HG03565 (cell line): ENCODE measurements around the gene OFD1.

Experiments
- ATAC-seq: cut with Tn5 transposase; IDR thresholded peaks from one replicate; pipeline ENCODE4 v1.9.1; 2021; ENCODE audit warnings: mild to moderate bottlenecking, moderate library complexity; ENCODE audit not compliant: unreplicated experiment

The OFD1 gene

DNA sequence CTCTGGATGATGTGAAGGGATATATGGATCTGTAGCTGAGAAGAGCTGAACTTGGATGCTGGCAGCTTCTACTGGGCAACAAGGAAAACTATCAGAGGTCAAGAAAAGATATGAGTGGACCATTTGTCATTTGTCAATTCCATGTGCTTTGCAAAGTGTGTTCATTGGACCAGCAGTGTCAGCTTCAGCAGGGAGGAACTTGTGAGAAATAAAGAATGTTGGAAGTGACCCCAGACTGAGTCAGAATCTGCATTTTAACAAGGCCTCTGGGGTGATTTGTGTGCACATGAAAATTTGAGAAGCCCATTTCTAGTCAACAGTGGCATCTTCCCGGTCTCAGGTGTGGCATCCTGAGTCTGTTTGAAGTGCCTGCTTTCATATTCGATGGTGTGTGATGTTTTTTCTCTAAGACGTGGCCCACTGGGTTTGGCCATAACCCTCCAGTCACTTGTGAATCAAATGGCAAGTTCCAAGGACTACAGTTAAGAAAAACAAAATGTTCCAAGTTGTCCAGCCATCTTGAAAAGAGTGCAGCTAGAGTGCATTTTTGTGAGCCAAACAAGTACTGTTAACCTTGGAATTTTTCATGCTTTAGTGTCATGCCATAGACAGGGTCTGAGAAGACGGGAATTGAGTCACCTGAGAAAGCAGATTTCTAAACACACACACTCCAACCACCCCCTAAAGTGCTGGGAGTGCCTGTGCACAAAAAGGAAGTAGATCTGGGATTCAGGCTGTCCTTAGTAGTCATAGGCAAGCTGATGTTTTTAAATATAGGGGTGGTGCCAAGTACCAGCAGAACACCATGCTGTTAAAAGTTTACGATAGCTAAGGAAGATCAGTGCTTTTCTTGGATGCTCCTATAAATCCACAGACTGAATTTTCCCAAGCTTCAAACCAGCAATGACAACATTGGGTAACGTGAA lies 55.9 kb downstream of the OFD1 start:
- no peak for ATAC-seq

GRCh38 chrX:13791145-13791544 lies 56.6 kb downstream of the OFD1 start:
- no peak for ATAC-seq

GRCh38 chrX:13791559-13791958 lies 57.0 kb downstream of the OFD1 start:
- ATAC-seq, result no peak

DNA sequence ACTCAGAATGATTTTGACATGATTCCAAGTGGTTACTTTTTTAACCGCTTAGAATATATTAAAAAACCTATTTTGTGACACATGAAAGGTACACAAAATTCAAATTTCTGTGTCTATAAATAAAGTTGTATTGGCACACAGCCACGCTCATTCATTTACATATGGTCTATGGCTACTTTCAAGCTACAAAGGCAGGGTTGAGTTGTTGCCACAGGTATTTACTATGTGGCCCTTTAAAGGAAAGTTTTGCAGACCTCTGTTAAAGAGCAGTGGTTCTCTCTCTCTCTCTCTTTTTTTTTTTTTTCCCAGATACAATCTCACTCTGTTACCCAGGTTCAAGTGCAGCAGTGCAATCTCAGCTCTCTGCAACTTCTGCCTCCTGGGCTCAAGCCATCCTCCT lies 59.3 kb downstream of the OFD1 start:
- no peak for ATAC-seq

GRCh38 chrX:13794417-13794816 lies 59.9 kb downstream of the OFD1 start:
- ATAC-seq, result no peak

GRCh38 chrX:13797512-13797911 lies 63.0 kb downstream of the OFD1 start:
- no peak for ATAC-seq

GRCh38 chrX:13798184-13798583 lies 63.6 kb downstream of the OFD1 start:
- ATAC-seq, result no peak

- no peak for ATAC-seq
Measured at GRCh38 chrX:13803116-13803515, 68.6 kb downstream of the OFD1 start.

DNA sequence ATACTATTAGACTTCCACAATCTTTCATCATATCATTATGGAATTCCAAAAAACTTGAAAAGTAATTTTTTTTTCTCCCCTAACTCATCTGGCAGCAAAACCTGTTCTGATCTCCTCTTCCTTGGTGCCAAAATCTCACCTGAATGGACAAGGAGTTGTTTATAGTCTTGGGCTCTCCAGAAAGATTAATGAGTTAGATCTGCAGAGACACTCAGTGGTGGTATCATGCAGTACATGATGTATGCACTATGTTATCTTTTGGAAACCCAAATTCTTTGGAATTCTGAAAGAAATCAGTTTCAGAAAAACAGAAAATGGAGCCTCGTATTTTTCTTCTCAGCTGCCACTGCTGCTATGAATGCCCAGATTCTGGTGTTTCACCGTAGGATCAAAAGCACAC lies 70.7 kb downstream of the OFD1 start:
- no peak for ATAC-seq

- no peak for ATAC-seq
Measured at GRCh38 chrX:13808293-13808692, 73.7 kb downstream of the OFD1 start.

DNA sequence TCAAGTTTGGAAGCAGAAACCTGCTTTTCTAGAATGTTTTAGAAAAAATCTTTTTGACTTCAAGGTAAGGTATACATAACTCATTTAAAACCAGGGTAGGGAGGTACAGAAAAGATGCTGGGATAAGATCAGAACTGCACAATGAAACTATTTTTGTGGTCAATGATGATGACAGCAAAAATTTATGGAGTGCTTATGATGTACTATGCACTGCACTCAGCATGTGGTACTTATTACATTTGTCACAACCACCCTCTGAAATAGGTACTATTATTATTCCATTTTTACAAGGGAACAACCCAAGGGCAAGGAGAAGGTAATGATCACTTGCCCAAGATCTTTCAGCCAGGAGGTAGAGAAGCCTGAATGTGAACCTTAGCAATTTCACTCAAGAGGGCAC lies 74.3 kb downstream of the OFD1 start:
- ATAC-seq, result no peak

- no peak for ATAC-seq
Measured at GRCh38 chrX:13815664-13816063, 81.1 kb downstream of the OFD1 start.

DNA sequence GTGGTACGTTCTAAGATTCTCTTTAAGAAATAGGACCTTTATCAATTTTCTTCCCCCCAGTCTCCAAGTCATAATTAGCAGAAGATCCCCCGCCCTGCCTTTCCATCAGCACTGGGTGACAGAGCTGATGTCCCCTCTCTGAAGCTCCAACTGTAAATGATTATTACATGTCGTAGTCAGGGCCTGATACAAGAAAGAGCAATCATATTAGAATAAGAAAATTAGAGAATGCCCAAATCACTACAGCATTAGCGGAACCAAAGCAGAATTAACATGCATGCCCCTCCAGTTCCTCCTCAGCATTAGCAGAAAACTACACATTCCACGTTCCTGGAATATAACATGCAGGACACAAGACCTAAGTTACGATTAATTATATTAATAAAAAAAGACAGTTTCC lies 81.6 kb downstream of the OFD1 start:
- no peak for ATAC-seq

GRCh38 chrX:13816643-13817627 lies 82.4 kb downstream of the OFD1 start, which contains the start of gene GPM6B:
Gene GPM6B, minus strand, starts transcription at chrX:13817093. Its CDS starts 189 bp downstream, at chrX:13816904.
- ATAC-seq, result no peak
